ENCODE data around the gene GRIN1. TPM values are rescaled to one million over a fixed set of nuclear protein-coding genes. Genes with fewer than 3 reads are reported as not detected.

The GRIN1 gene
- total RNA-seq, 2 experiments from 2014 or later: not detected

DNA sequence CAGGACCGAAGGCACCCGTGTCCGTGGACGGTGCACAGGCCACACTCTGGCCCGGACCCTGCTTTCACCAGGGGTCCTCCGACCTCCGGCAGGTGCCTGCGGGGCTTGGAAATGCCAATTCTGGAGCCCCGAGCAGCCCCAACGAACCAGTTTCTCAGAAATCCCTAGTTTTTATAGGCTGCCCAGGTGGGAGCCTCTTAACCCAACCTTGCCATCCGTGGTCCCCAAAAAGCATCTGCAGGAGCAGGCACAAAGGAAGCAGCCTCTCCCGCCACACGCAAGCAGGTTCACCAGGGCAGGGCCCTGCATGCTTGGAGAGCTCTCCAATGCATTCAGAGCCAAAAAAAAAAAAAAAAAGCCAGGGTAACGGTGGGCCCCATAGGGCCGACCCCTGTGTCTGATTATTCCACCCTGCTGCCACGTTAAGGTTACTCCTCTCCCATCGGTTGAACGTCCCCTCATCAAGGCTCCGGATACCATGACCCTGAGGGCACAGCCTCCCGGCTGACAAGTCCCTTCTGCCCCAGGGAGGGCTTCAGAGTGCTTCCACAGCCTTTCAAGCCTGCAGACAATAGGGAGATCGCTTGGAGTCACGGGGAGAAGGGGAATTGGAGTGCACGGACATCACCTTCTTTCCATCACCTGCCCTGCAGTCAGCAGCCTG lies 62.4 kb downstream of the GRIN1 start:
- POLR2A ChIA-PET: interaction anchor here (0.6 to 3.5 kb wide), 18 partner anchors 10 to 474 kb away, joined by 3 to 42 read pairs (median 6); partner anchors contain the start of genes ANAPC2, CYSRT1, DPP7 and MAN1B1
- Mint-ChIP-seq H3K4me3 (peak overlapping the region; percentile 84), H3K27me3 (no peaks in the 10 kb centered on the region), H3K36me3 (no peaks in the 10 kb centered on the region), H3K9me3 (no peaks in the 10 kb centered on the region), H3K4me1 (peaks cover 21% of the 10 kb centered on the region), H3K27ac (peak overlapping the region; percentile 86)
- DNase-seq (no peak), ATAC-seq (ENCODE audit: low read depth) (no peak)

GRCh38 chr9:137202966-137203365 lies 64.0 kb downstream of the GRIN1 start:
- Mint-ChIP-seq H3K9me3 (no peaks in the 10 kb centered on the region), H3K4me3 (no peak overlapping the region), H3K4me1 (peaks cover 34% of the 10 kb centered on the region), H3K36me3 (peaks cover 13% of the 10 kb centered on the region), H3K27me3 (no peaks in the 10 kb centered on the region), H3K27ac (no peak overlapping the region)
- POLR2A ChIA-PET: interaction anchor here (2.1 to 3.5 kb wide), 2 partner anchors 15 kb away, joined by 4 to 42 read pairs; partner anchors contain the start of genes ANAPC2 and SSNA1
- ATAC-seq (ENCODE audit: low read depth): no peak
- DNase-seq: no peak

GRCh38 chr9:137204731-137205125 lies 65.8 kb downstream of the GRIN1 start:
- Mint-ChIP-seq H3K4me1 (peaks cover 35% of the 10 kb centered on the region), H3K9me3 (no peaks in the 10 kb centered on the region), H3K27ac (peak overlapping the region; percentile 89), H3K27me3 (no peaks in the 10 kb centered on the region), H3K36me3 (peaks cover 13% of the 10 kb centered on the region), H3K4me3 (peak overlapping the region; percentile 95)
- POLR2A ChIA-PET: interaction anchor here (0.6 to 4.0 kb wide), 9 partner anchors 10 to 97 kb away, joined by 3 to 31 read pairs (median 5); partner anchors contain the start of genes ANAPC2, CYSRT1, NELFB and NRARP
- ATAC-seq (ENCODE audit: low read depth) (no peak), DNase-seq (no peak)

DNA sequence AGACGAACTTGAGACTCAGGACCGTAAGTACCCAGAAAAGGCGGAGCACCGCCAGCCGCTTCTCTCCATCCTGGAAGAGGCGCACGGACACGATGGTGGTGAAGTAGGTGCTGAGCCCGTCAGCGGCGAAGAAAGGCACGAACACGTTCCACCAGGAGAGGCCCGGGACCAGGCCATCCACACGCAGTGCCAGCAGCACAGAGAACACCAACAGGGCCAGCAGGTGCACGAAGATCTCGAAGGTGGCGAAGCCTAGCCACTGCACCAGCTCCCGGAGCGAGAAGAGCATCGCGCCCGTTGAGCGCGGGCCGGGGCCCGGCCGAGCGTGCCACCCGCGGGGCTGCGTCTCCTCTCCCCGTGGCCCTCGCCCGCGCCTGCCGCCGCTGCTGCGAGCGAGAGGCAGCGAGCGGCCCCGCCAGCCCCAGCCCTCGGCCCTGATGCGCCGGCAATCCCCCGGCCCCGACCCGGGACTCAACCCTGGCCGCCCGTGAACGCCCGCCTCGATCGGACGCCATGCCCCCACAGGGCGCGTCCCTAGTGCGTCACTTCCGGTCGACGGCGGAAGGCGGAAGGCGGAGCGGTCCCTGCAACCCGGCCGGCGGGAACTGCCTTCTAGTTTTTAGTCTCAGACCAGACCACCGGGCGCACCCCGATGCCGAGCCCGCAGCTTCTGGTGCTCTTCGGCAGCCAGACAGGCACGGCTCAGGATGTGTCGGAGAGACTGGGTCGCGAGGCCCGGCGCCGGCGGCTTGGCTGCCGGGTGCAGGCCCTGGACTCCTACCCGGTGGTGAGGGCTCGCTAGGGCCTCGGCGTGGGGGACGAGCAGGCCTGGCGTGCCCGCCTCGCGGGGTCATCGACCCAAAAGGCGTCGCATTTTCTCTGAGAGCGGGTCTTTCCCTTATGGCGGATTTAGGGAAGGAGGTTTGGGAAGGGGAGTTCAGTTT lies 66.4 kb downstream of the GRIN1 start, which contains the start of the genes NDOR1 and TMEM203:
Gene NDOR1 (plus strand): TSS at position 575 of the 944 bp plus-strand sequence. CDS start 78 bp downstream, at position 653.
Gene TMEM203 (minus strand): TSS at position 523 of the 944 bp plus-strand sequence. CDS start 234 bp downstream, at position 289.
- Mint-ChIP-seq H3K4me3 (peak within 1 kb of the TSS; percentile 95), H3K4me1 (peaks cover 35% of the 10 kb centered on the region), H3K36me3 (peaks cover 15% of the 10 kb centered on the region), H3K27ac (peak within 1 kb of the TSS; percentile 90), H3K9me3 (no peaks in the 10 kb centered on the region), H3K27me3 (no peaks in the 10 kb centered on the region)
- ATAC-seq (ENCODE audit: low read depth): peak; percentile 51
- peak; percentile 97 for DNase-seq
- POLR2A ChIA-PET: interaction anchor here (0.6 to 4.0 kb wide), 11 partner anchors 10 to 96 kb away, joined by 3 to 31 read pairs (median 5); partner anchors contain the start of genes ANAPC2, CYSRT1, NELFB and NRARP

GRCh38 chr9:137206602-137207001 lies 67.6 kb downstream of the GRIN1 start:
- Mint-ChIP-seq H3K27ac (peak overlapping the region; percentile 90), H3K4me1 (peaks cover 32% of the 10 kb centered on the region), H3K4me3 (peak overlapping the region; percentile 95), H3K9me3 (no peaks in the 10 kb centered on the region), H3K27me3 (no peaks in the 10 kb centered on the region), H3K36me3 (peaks cover 15% of the 10 kb centered on the region)
- DNase-seq: no peak
- POLR2A ChIA-PET: interaction anchor here (0.7 to 4.0 kb wide), 5 partner anchors 11 to 34 kb away, joined by 5 to 31 read pairs (median 8); partner anchors contain the start of genes ANAPC2, CYSRT1, RNF208 and SSNA1
- no peak for ATAC-seq (ENCODE audit: low read depth)

DNA sequence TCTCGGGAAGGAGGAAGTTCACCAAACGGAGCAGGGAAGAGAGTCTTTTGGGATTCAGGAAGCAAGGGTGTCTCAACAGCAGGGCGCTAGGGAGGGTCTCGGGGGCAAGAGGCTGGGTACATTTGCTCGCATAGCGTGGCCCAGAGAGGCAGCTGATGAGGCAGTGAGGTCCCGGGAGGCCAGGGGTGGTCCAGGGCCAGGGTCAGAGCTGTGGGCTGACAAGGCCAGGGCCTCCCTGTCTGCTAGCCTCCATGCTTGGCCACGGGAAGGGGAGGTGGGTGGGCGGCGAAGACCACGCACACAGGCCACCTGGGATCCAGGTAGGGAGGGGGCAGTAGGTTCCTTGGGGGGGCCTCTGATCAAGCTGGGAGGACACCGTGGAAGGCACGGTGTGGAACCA lies 72.6 kb downstream of the GRIN1 start:
- H3K27me3 Mint-ChIP-seq: no peaks in the 10 kb centered on the region
- POLR2A ChIA-PET: interaction anchor here (1.5 kb wide), 1 partner anchor 11 kb away, joined by 6 read pairs; the partner anchor contains the start of gene TPRN
- H3K9me3 Mint-ChIP-seq: no peaks in the 10 kb centered on the region
- DNase-seq: no peak
- H3K4me1 Mint-ChIP-seq: peaks cover 14% of the 10 kb centered on the region
- no peak for ATAC-seq (ENCODE audit: low read depth)
- H3K27ac Mint-ChIP-seq: peak overlapping the region; percentile 61
- peaks cover 15% of the 10 kb centered on the region for H3K36me3 Mint-ChIP-seq
- no peak overlapping the region for H3K4me3 Mint-ChIP-seq

DNA sequence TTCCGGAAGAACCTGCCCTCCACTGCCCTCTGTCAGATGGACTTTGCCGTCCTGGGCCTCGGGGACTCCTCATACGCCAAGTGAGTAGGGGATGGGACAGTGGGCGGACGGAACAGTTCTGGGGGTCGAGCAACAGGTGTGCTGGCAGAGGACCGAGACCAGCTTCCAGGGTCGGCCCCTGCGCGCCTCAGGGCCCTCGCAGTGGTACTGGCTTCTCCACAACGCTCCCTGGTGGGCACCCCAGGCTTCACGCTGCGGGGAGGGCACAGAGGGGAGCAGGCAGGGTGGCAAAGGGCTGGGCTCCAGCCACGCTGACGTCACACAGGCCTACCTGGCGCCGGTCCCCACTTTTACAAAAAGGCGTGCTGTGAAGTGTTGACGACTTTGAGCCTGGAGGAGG lies 73.6 kb downstream of the GRIN1 start:
- Mint-ChIP-seq H3K36me3 (peaks cover 5% of the 10 kb centered on the region), H3K9me3 (no peaks in the 10 kb centered on the region), H3K4me1 (peaks cover 4% of the 10 kb centered on the region), H3K27ac (no peak overlapping the region), H3K4me3 (no peak overlapping the region), H3K27me3 (no peaks in the 10 kb centered on the region)
- POLR2A ChIA-PET: interaction anchor here (1.5 kb wide), 1 partner anchor 12 kb away, joined by 6 read pairs; the partner anchor contains the start of gene TPRN
- DNase-seq (no peak), ATAC-seq (ENCODE audit: low read depth) (no peak)

DNA sequence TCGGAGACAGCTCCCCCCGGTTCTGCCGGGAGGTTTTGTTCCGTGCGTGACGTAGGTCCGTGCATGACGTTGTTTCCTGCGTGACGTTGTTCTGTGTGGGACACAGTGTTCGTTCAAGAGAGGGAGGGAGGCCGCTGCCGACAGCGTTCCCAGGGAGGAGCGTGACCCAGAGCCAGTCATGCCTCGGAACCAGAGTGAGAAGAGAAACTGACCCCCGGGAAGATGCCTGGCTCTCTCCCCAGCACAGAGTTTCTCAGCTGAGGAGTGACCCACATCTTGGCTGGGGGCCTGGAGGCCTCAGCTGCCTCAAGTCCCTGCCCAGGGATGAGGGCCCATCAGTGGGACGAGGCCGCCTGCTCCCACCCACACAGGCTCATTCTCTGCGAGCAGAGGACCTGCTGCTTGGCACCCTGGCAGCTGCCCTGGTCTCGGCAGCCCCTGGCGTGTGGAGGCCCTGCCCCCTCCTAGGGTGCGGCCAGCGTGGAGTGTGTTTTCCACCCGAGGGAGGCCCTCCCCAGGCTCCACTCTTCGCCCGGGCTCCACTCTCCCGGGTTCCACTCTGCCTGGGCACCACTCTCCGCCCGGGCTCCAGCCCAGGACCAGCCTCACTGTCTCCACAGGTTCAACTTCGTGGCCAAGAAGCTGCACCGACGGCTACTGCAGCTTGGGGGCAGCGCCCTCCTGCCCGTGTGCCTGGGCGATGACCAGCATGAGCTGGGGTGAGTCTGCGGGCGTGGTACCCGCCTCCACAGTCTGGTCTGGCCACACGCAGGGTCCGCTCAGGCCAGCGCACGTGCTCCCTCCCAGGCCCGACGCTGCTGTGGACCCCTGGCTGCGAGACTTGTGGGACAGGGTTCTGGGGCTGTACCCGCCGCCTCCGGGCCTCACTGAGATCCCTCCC lies 74.5 kb downstream of the GRIN1 start:
- POLR2A ChIA-PET: interaction anchor here (1.3 kb wide), 1 partner anchor 9 kb away, joined by 5 read pairs; the partner anchor contains the start of gene RNF208
- Mint-ChIP-seq H3K4me3 (no peak overlapping the region), H3K9me3 (no peaks in the 10 kb centered on the region), H3K27me3 (no peaks in the 10 kb centered on the region), H3K27ac (no peak overlapping the region), H3K36me3 (peaks cover 2% of the 10 kb centered on the region), H3K4me1 (peaks cover 2% of the 10 kb centered on the region)
- DNase-seq: no peak
- no peak for ATAC-seq (ENCODE audit: low read depth)

DNA sequence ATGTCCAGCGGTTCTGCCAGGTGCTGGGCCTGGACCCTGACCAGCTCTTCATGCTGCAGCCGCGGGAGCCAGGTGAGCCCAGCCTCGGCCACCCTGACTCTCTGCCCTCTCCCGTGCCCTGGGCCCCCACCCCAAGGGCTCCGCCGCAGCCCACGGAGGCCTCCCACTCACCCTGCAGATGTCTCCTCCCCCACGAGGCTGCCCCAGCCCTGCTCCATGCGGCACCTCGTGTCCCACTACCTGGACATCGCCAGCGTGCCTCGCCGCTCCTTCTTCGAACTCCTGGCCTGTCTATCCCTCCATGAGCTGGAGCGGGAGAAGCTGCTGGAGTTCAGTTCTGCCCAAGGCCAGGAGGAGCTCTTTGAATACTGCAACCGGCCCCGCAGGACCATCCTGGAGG lies 75.7 kb downstream of the GRIN1 start:
- POLR2A ChIA-PET: interaction anchor here (1.3 kb wide), 1 partner anchor 8 kb away, joined by 5 read pairs; the partner anchor contains the start of gene RNF208
- Mint-ChIP-seq H3K4me3 (no peak overlapping the region), H3K27me3 (no peaks in the 10 kb centered on the region), H3K36me3 (peaks cover 2% of the 10 kb centered on the region), H3K4me1 (no peaks in the 10 kb centered on the region), H3K9me3 (no peaks in the 10 kb centered on the region), H3K27ac (no peak overlapping the region)
- ATAC-seq (ENCODE audit: low read depth) (no peak), DNase-seq (no peak)

DNA sequence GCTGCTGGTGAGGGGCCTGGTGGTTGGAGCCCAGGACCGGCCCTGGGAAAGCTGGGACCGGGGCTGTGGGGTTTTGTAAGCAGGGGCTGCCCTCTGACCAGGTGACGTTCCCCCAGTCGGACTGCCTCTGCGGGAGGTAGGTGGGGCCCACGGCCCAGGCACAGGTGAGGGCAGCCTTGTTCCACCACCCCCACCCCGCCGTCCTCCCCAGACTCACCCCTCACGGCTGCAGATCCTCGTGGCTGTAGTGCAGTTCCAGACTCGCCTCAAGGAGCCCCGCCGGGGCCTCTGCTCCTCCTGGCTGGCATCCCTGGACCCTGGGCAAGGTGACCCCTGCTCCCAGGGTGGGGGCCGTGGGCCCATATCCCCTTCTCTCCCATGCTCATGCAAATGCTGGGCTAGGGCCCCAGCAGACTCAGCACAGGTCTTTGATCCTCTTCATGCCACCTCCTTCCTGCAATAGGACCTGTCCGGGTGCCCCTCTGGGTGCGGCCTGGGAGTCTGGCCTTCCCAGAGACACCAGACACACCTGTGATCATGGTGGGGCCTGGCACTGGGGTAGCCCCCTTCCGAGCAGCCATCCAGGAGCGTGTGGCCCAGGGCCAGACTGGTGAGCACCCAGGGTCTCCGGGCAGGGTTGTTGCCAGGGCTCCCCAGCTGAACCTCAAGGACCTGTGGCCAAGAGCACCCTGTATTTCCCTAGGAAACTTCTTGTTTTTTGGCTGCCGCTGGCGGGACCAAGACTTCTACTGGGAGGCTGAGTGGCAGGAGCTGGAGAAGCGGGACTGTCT lies 76.4 kb downstream of the GRIN1 start:
- H3K9me3 Mint-ChIP-seq: no peaks in the 10 kb centered on the region
- H3K27ac Mint-ChIP-seq: no peak overlapping the region
- no peak overlapping the region for H3K4me3 Mint-ChIP-seq
- no peaks in the 10 kb centered on the region for H3K36me3 Mint-ChIP-seq
- no peak for DNase-seq
- no peaks in the 10 kb centered on the region for H3K27me3 Mint-ChIP-seq
- no peaks in the 10 kb centered on the region for H3K4me1 Mint-ChIP-seq
- POLR2A ChIA-PET: interaction anchor here (1.2 kb wide), 1 partner anchor 25 kb away, joined by 5 read pairs; the partner anchor contains the start of gene TUBB4B
- no peak for ATAC-seq (ENCODE audit: low read depth)

- no peaks in the 10 kb centered on the region for H3K27me3 Mint-ChIP-seq
- no peak overlapping the region for H3K27ac Mint-ChIP-seq
- no peaks in the 10 kb centered on the region for H3K36me3 Mint-ChIP-seq
- H3K4me3 Mint-ChIP-seq: no peak overlapping the region
- ATAC-seq (ENCODE audit: low read depth): no peak
- no peaks in the 10 kb centered on the region for H3K4me1 Mint-ChIP-seq
- no peak for DNase-seq
- no peaks in the 10 kb centered on the region for H3K9me3 Mint-ChIP-seq
- POLR2A ChIA-PET: interaction anchor here (0.6 to 1.3 kb wide), 3 partner anchors 11 to 28 kb away, joined by 3 to 5 read pairs (median 3); partner anchors contain the start of genes ANAPC2, NDOR1, SSNA1 and TMEM203
These were observed 77.4 kb downstream of the GRIN1 start for GRCh38 chr9:137216188-137216965.
